Liver (tissue), 9 donors: ENCODE results near the gene RNF222. TPM values are rescaled to one million over a fixed set of nuclear protein-coding genes. Genes with fewer than 3 reads are reported as not detected.

Source experiments
- DNase-seq: peaks from one replicate; pipeline ENCODE4 v3.0.0-alpha.2; 2017; ENCODE audit warnings: low spot score
- H3K27ac ChIP-seq, 2 donors: one replicate each; pipeline ENCODE4 v1.7.0; 2013; ENCODE audit warnings: inconsistent platforms in 2 of 2, low read length in 2 of 2, control low read depth in 1 of 2, low read depth in 1 of 2, mild to moderate bottlenecking in 1 of 2
- H3K27me3 ChIP-seq, 4 donors: one replicate each; pipeline versions ENCODE4 v1.6.1 to v1.7.0; 2013; ENCODE audit warnings: low read length in 3 of 4, inconsistent platforms in 1 of 4, mild to moderate bottlenecking in 1 of 4, moderate library complexity in 1 of 4; ENCODE audit not compliant: control insufficient read depth in 4 of 4, insufficient read depth in 4 of 4
- H3K36me3 ChIP-seq, 4 donors: one replicate each; pipeline versions ENCODE4 v1.6.1 to v1.7.0; 2013; ENCODE audit warnings: low read length in 3 of 4, mild to moderate bottlenecking in 3 of 4, low read depth in 1 of 4, moderate library complexity in 1 of 4; ENCODE audit not compliant: control insufficient read depth in 4 of 4, insufficient read depth in 3 of 4
- H3K4me1 ChIP-seq, 4 donors: one replicate each; pipeline versions ENCODE4 v1.6.1 to v1.7.0; 2013; ENCODE audit warnings: low read length in 3 of 4, mild to moderate bottlenecking in 3 of 4, moderate library complexity in 1 of 4; ENCODE audit not compliant: control insufficient read depth in 4 of 4, insufficient read depth in 4 of 4
- H3K4me3 ChIP-seq, 3 donors: one replicate each; pipeline versions ENCODE4 v1.6.1 to v1.7.0; 2013; ENCODE audit warnings: low read length in 3 of 3, control low read depth in 1 of 3, low read depth in 1 of 3, mild to moderate bottlenecking in 1 of 3
- H3K9ac ChIP-seq, 2 donors: one replicate each; pipeline ENCODE4 v1.7.0; 2013; ENCODE audit warnings: low read length in 2 of 2, mild to moderate bottlenecking in 2 of 2, moderate library complexity in 2 of 2, control low read depth in 1 of 2, low read depth in 1 of 2
- H3K9me3 ChIP-seq, 4 donors: one replicate each; pipeline versions ENCODE4 v1.6.1 to v1.7.0; 2013; ENCODE audit warnings: low read length in 3 of 4; ENCODE audit not compliant: control insufficient read depth in 4 of 4
- ATF3 ChIP-seq: IDR thresholded peaks from 2 replicates; pipeline ENCODE4 v1.6.1; 2016; ENCODE audit warnings: antibody characterized with exemption
- CTCF ChIP-seq: fragments of 150-350 bp; IDR thresholded peaks from 2 replicates; pipeline ENCODE4 v1.5.1; 2017; ENCODE audit warnings: improper control_type of control experiment, low read depth, low read length; ENCODE audit not compliant: missing input control
- EGR1 ChIP-seq, 2 donors: IDR thresholded peaks; 2 replicates each; pipeline ENCODE4 v1.6.1; 2016 to 2018; ENCODE audit warnings: antibody characterized with exemption in 2 of 2, low read depth in 2 of 2
- FOXA1 ChIP-seq: IDR thresholded peaks from 2 replicates; pipeline ENCODE4 v1.6.1; 2016; ENCODE audit warnings: antibody characterized with exemption
- FOXA2 ChIP-seq: IDR thresholded peaks from 2 replicates; pipeline ENCODE4 v1.6.1; 2016; ENCODE audit warnings: antibody characterized with exemption
- GABPA ChIP-seq, 2 donors: IDR thresholded peaks in 1 of 2; conservative IDR thresholded peaks in 1 of 2; 2 replicates each; pipeline ENCODE4 v1.6.1; 2016; ENCODE audit warnings: antibody characterized with exemption in 2 of 2, mild to moderate bottlenecking in 1 of 2, moderate library complexity in 1 of 2
- HNF4A ChIP-seq, 2 donors: conservative IDR thresholded peaks; 2 replicates each; pipeline ENCODE4 v1.6.1; 2016; ENCODE audit warnings: antibody characterized with exemption in 2 of 2, mild to moderate bottlenecking in 2 of 2
- HNF4G ChIP-seq: IDR thresholded peaks from 2 replicates; pipeline ENCODE4 v1.6.1; 2016; ENCODE audit warnings: antibody characterized with exemption
- JUND ChIP-seq, 2 donors: IDR thresholded peaks; 2 replicates each; pipeline ENCODE4 v1.6.1; 2016; ENCODE audit warnings: antibody characterized with exemption in 2 of 2
- MAX ChIP-seq: IDR thresholded peaks from 2 replicates; pipeline ENCODE4 v1.6.1; 2016; ENCODE audit warnings: antibody characterized with exemption
- NR2F2 ChIP-seq: IDR thresholded peaks from 2 replicates; pipeline ENCODE4 v1.6.1; 2016; ENCODE audit warnings: antibody characterized with exemption
- RAD21 ChIP-seq, 2 donors: IDR thresholded peaks; 2 replicates each; pipeline ENCODE4 v1.6.1; 2016; ENCODE audit warnings: antibody characterized with exemption in 2 of 2, mild to moderate bottlenecking in 2 of 2
- REST ChIP-seq: IDR thresholded peaks from 2 replicates; pipeline ENCODE4 v1.6.1; 2016; ENCODE audit warnings: antibody characterized with exemption, mild to moderate bottlenecking
- RXRA ChIP-seq, 2 donors: IDR thresholded peaks; 2 replicates each; pipeline ENCODE4 v1.6.1; 2017 to 2018; ENCODE audit warnings: antibody characterized with exemption in 2 of 2, mild to moderate bottlenecking in 1 of 2
- SP1 ChIP-seq: IDR thresholded peaks from 2 replicates; pipeline ENCODE4 v1.6.1; 2018; ENCODE audit warnings: antibody characterized with exemption, mild to moderate bottlenecking
- TAF1 ChIP-seq: conservative IDR thresholded peaks from 2 replicates; pipeline ENCODE4 v1.6.1; 2016; ENCODE audit warnings: antibody characterized with exemption, mild to moderate bottlenecking
- YY1 ChIP-seq: IDR thresholded peaks from 2 replicates; pipeline ENCODE4 v1.6.1; 2016; ENCODE audit warnings: antibody characterized with exemption, mild to moderate bottlenecking
- ZBTB33 ChIP-seq: IDR thresholded peaks from 2 replicates; pipeline ENCODE4 v1.6.1; 2016; ENCODE audit warnings: antibody characterized with exemption
- WGBS: extraction: QIAGEN DNeasy Blood & Tissue Kit; methylation state at CpG from one replicate; pipeline ENCODE4 v1.1.7; 2013; 5-methylcytosine and 5-hydroxymethylcytosine counted together
- polyA plus RNA-seq, 2 donors: library from polyadenylated mRNA; stranded (reverse) in 1 of 2; unstranded in 1 of 2; fragments of 200-250 nt in 1 of 2; fragments of >200 nt in 1 of 2; fragmentation: Nextera tagmentation in 1 of 2; extraction: Ambion mirVana in 1 of 2; gene quantifications; one replicate each; pipeline versions ENCODE4 v1.2.1 to v1.2.3, GENCODE V29; 2013 to 2015
- total RNA-seq, 2 donors: library from RNA; depleted of rRNA; stranded (reverse); fragments of >200 nt; gene quantifications; one replicate each; pipeline ENCODE4 v1.2.3, GENCODE V29; 2014
- donor health status: healthy.
- donor health status: healthy.
- donor health status: healthy.
- donor health status: healthy.
- donor health status: healthy.

RNF222 gene
- total and polyA plus RNA-seq, 4 donors = not detected

GRCh38 chr17:8368193-8368592 lies 29.4 kb downstream of the RNF222 start:
- Histone ChIP-seq H3K27me3 (no peaks in the 10 kb centered on the region), H3K27ac (no peak overlapping the region), H3K9me3 (no peaks in the 10 kb centered on the region), H3K4me3 (no peak overlapping the region), H3K36me3 (peaks cover 6 to 13% (median 10%) of the 10 kb centered on the region in 4 donors), H3K9ac (no peak overlapping the region), H3K4me1 (no peaks in the 10 kb centered on the region)
- DNase-seq = no peak
- TF ChIP-seq ZBTB33 (no peak), MAX (no peak), TAF1 (no peak), CTCF (no peak), FOXA2 (no peak), RXRA (IDR thresholded peaks at IDR 0.05) (no peak), HNF4G (no peak), NR2F2 (no peak), YY1 (no peak), SP1 (no peak), GABPA (IDR thresholded peaks at IDR 0.05 in 1 of 2, conservative IDR thresholded peaks at IDR 0.05 in 1 of 2) (no peak), RAD21 (IDR thresholded peaks at IDR 0.05) (no peak), EGR1 (IDR thresholded peaks at IDR 0.05; ENCODE audit: low read depth in 2 of 2) (no peak), ATF3 (no peak), HNF4A (conservative IDR thresholded peaks at IDR 0.05) (no peak), FOXA1 (no peak), JUND (IDR thresholded peaks at IDR 0.05) (no peak), REST (no peak)
- WGBS = 93% methylated on average over 3 of the region's 3 CpGs
